Measurements from ENCODE around the gene RND2.
A peak's percentile ranks its signal among the peaks of the same experiment; 100 is the strongest.

DNA sequence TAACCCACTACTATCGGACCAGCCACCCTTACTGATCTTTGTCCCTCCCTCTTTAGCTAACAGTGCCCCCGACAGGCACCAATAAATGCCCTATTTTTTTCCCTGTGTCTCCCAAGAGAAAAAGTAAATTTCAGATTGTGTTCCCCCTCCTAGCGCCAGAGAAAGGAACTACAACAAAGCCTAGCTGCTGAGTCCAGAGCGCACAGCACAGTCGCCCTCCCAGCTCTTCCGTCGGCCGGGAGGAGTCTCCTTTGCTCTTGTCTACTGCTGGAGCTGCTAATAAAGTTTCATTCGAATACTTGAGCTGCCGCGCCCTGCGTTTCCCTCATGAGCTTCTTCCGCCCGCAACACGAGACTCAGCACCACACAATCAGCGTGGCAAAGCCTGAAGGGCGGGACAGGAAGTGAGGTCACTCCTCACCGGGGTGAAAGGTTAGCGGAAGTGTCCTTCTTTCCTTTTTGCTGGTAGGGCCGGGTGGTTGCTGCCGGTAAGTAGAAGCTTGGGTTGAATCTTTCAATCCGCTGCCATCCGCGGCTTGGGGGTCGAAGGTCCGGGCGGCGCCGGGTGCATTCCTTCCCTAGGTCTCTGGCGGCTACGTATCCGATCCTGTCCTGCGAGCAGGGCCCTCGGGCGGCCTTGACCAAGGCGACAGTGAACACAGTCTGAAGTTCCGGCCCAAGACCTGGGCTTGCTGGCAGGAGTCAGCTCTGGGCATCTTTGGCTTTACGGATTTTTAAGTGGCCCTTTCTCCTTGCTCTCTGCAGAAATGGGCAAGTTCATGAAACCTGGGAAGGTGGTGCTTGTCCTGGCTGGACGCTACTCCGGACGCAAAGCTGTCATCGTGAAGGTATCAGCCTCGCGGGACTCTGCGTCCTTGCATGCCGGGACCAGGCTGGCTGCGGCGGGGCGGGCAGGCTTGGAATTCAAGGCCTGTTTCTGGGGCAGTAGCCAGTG lies 26.8 kb upstream of the RND2 start, which contains the start of gene RPL27:
- peak; percentile 91 for TF ChIP-seq POLR2A (IDR thresholded peaks at IDR 0.05)
- peak; percentile 83 to 99 (median 91) for TF ChIP-seq CTCF (IDR thresholded peaks at IDR 0.05)
- TF ChIP-seq POLR2AphosphoS5 (IDR thresholded peaks at IDR 0.05) = peak; percentile 92 to 93 (median 92)
- peak; percentile 27 for TF ChIP-seq EP300 (IDR thresholded peaks at IDR 0.05; ENCODE audit: low read depth)

Measured in transverse colon (tissue), 4 donors.